HepG2 (cell line): ENCODE results near the gene RNF182. TPM values are rescaled to one million over a fixed set of nuclear protein-coding genes. Genes with fewer than 3 reads are reported as not detected.
"Not testable (repeated sequence)": the region's sequence is repeated elsewhere in the genome, so short reads cannot be mapped to it uniquely, and the experiment has no call there.

Source experiments
- ATAC-seq: fragments of 200-7000 bp; cut with Tn5 transposase; 3 replicates; pipeline ENCODE4 v1.9.1; 2020; ENCODE audit warnings: mild to moderate bottlenecking, moderate library complexity
- BruUV-seq: library from RNA; stranded (reverse); fragments of 400-500 nt; replicated peaks from 2 replicates; lab custom pipeline; 2021; lab: Mats Ljungman, UMichigan
- CTCF ChIA-PET: fragments of 300-600 bp; formaldehyde crosslinking; extraction: SDS; loops from one replicate; lab custom pipeline; 2021; ENCODE audit warnings: low total read pairs, inconsistent platforms, low intra/inter-chr PET ratio; lab: Yijun Ruan, JAX
- POLR2A ChIA-PET: fragments of 350-600 bp; sonication (Branson Sonifier 250); formaldehyde crosslinking; loops from one replicate; lab custom pipeline; 2020; ENCODE audit warnings: antibody characterized with exemption, inconsistent platforms; lab: Yijun Ruan, JAX
- DNase-seq: peaks from one replicate; pipeline ENCODE4 v3.0.0-alpha.2; 2015; ENCODE audit warnings: low spot score
- FAIRE-seq: peaks from 3 replicates; lab custom pipeline; 2011; peaks lifted over from hg19 to GRCh38; lab: Jason Lieb, UNC
- H2AFZ ChIP-seq: one replicate; pipeline ENCODE4 v1.6.1; 2011; ENCODE audit warnings: low read length, inconsistent platforms
- H3K27ac ChIP-seq: fragments of 300-600 bp; 3 replicates; pipeline ENCODE4 v1.8.0; 2011; ENCODE audit warnings: mixed run types, mild to moderate bottlenecking, mixed read lengths, low read length, inconsistent platforms; ENCODE audit not compliant: insufficient read depth; ENCODE audit errors: extremely low read length
- H3K27me3 ChIP-seq, 2 experiments: fragments of 200-600 bp in 1 of 2; 2 replicates in 1 of 2; 3 replicates in 1 of 2; pipeline versions ENCODE4 v1.6.0 to v1.8.0; 2011; ENCODE audit warnings: low read length in 2 of 2, mild to moderate bottlenecking in 2 of 2, moderate library complexity in 2 of 2, inconsistent platforms in 1 of 2; ENCODE audit not compliant: insufficient read depth in 2 of 2, control insufficient read depth in 1 of 2
- H3K36me3 ChIP-seq, 2 experiments: fragments of 200-600 bp in 1 of 2; replicated peaks in 1 of 2; 2 replicates in 1 of 2; 3 replicates in 1 of 2; pipeline versions ENCODE4 v1.5.1 to v1.8.0; 2011; ENCODE audit warnings: low read length in 2 of 2, inconsistent platforms in 1 of 2; ENCODE audit not compliant: insufficient read depth in 2 of 2, control insufficient read depth in 1 of 2
- H3K4me1 ChIP-seq: 2 replicates; pipeline ENCODE4 v1.5.1; 2012; ENCODE audit warnings: low read length, inconsistent platforms; ENCODE audit not compliant: insufficient read depth
- H3K4me2 ChIP-seq: 2 replicates; pipeline ENCODE4 v1.6.0; 2011; ENCODE audit warnings: low read depth, low read length, inconsistent platforms
- H3K4me3 ChIP-seq, 3 experiments: fragments of 200-600 bp in 1 of 3; sonication (generic), shearing (Covaris generic) in 1 of 3; replicated peaks in 1 of 3; 2 replicates each; pipeline ENCODE4 v1.5.1; 2011 to 2016; ENCODE audit warnings: low read length in 3 of 3, inconsistent platforms in 2 of 3, low read depth in 2 of 3, mild to moderate bottlenecking in 2 of 3, control low read depth in 1 of 3, mixed read lengths in 1 of 3; ENCODE audit not compliant: insufficient read depth in 1 of 3
- H3K79me2 ChIP-seq: one replicate; pipeline ENCODE4 v1.6.1; 2011; ENCODE audit warnings: low read length, inconsistent platforms; ENCODE audit not compliant: insufficient read depth
- H3K9ac ChIP-seq: 2 replicates; pipeline ENCODE4 v1.6.0; 2011; ENCODE audit warnings: mild to moderate bottlenecking, low read depth, low read length, inconsistent platforms; ENCODE audit not compliant: insufficient read depth
- H3K9me3 ChIP-seq: 2 replicates; pipeline ENCODE4 v1.5.1; 2012; ENCODE audit warnings: mild to moderate bottlenecking, low read length
- H4K20me1 ChIP-seq: 2 replicates; pipeline ENCODE4 v1.6.0; 2011; ENCODE audit warnings: inconsistent platforms, mild to moderate bottlenecking, low read length, moderate library complexity; ENCODE audit not compliant: insufficient read depth
- HHEX ChIP-seq: IDR thresholded peaks from 2 replicates; pipeline ENCODE4 v1.6.1; 2016; ENCODE audit warnings: control low read depth
- MAFF ChIP-seq: IDR thresholded peaks from 2 replicates; pipeline ENCODE4 v1.6.1; 2011; ENCODE audit warnings: low read depth, low read length, improper control_type of control experiment
- MBNL3 ChIP-seq: fragments of 250-450 bp; sonication (Bioruptor Pico); conservative IDR thresholded peaks from 2 replicates; pipeline ENCODE4 v1.8.0; 2022; ENCODE audit warnings: mild to moderate bottlenecking, inconsistent platforms
- MYNN ChIP-seq: sonication (generic); formaldehyde crosslinking; IDR thresholded peaks from 2 replicates; pipeline ENCODE4 v1.4.0; 2020; ENCODE audit warnings: mild to moderate bottlenecking, low read depth, missing genetic modification reagents
- ZNF180 ChIP-seq: sonication (generic); formaldehyde crosslinking; IDR thresholded peaks from 2 replicates; pipeline ENCODE4 v1.4.0; 2020; ENCODE audit warnings: low read depth, missing genetic modification reagents, borderline replicate concordance
- WGBS: methylation state at CpG from one replicate; pipeline ENCODE4 v1.1.6; 2017; ENCODE audit warnings: low lambda C conversion rate; 5-methylcytosine and 5-hydroxymethylcytosine counted together
- in situ Hi-C: cut with HindIII; loops from 2 replicates; pipeline ENCODE4 v1.10.0; 2017; ENCODE audit warnings: low pct_unique_long_range_greater_than_20kb; ENCODE audit not compliant: extremely low pct_ligation_motif_present
- intact Hi-C: fragments of 100-400 bp; cut with micrococcal nuclease; formaldehyde crosslinking; loops from one replicate; pipeline ENCODE4 v1.10.0; 2022; ENCODE audit not compliant: unreplicated experiment
- polyA plus RNA-seq, 8 experiments: library from polyadenylated mRNA; depleted of rRNA in 3 of 8; stranded (reverse) in 7 of 8; unstranded in 1 of 8; fragments of >200 nt; fragmentation: Illumina TruSeq in 4 of 8; extraction: Trizol in 4 of 8; gene quantifications; 2 replicates each; pipeline versions ENCODE4 v1.2.1 to v1.2.3, GENCODE V29; 2011 to 2016; ENCODE audit warnings: low read depth in 4 of 8, missing spikeins in 1 of 8, mixed read lengths in 1 of 8; ENCODE audit not compliant: insufficient read depth in 1 of 8
- total RNA-seq, 5 experiments: library from RNA; depleted of rRNA; stranded (reverse); fragments of >200 nt; fragmentation: Illumina TruSeq; extraction: Trizol; gene quantifications; 2 replicates each; pipeline ENCODE4 v1.2.3, GENCODE V29; 2016; ENCODE audit warnings: low read depth in 1 of 5
- TF ChIP-seq, protein P1 (sequence below), 2 experiments: fragments of 450-650 bp in 1 of 2; sonication (generic) in 1 of 2; formaldehyde crosslinking in 1 of 2; IDR thresholded peaks; 2 replicates each; pipeline versions ENCODE4 v1.6.1 to v1.8.0; 2016 to 2022; ENCODE audit warnings: antibody characterized with exemption in 1 of 2, mild to moderate bottlenecking in 1 of 2, missing genetic modification reagents in 1 of 2

The RNF182 gene
- total and polyA plus RNA-seq, 2 of the 13 experiments (the other 11 are each of a cell fraction or from before 2014, with no cell fraction given), result not detected

- TF ChIP-seq, protein P1, sequence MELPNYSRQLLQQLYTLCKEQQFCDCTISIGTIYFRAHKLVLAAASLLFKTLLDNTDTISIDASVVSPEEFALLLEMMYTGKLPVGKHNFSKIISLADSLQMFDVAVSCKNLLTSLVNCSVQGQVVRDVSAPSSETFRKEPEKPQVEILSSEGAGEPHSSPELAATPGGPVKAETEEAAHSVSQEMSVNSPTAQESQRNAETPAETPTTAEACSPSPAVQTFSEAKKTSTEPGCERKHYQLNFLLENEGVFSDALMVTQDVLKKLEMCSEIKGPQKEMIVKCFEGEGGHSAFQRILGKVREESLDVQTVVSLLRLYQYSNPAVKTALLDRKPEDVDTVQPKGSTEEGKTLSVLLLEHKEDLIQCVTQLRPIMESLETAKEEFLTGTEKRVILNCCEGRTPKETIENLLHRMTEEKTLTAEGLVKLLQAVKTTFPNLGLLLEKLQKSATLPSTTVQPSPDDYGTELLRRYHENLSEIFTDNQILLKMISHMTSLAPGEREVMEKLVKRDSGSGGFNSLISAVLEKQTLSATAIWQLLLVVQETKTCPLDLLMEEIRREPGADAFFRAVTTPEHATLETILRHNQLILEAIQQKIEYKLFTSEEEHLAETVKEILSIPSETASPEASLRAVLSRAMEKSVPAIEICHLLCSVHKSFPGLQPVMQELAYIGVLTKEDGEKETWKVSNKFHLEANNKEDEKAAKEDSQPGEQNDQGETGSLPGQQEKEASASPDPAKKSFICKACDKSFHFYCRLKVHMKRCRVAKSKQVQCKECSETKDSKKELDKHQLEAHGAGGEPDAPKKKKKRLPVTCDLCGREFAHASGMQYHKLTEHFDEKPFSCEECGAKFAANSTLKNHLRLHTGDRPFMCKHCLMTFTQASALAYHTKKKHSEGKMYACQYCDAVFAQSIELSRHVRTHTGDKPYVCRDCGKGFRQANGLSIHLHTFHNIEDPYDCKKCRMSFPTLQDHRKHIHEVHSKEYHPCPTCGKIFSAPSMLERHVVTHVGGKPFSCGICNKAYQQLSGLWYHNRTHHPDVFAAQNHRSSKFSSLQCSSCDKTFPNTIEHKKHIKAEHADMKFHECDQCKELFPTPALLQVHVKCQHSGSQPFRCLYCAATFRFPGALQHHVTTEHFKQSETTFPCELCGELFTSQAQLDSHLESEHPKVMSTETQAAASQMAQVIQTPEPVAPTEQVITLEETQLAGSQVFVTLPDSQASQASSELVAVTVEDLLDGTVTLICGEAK (IDR thresholded peaks at IDR 0.05), result no peak
- TF ChIP-seq, protein P1 (CRISPR knock-in tag; IDR thresholded peaks at IDR 0.05), result no peak
- TF ChIP-seq HHEX (CRISPR knock-in tag), result no peak
- peak; percentile 94 for TF ChIP-seq MAFF
- no peak for TF ChIP-seq ZNF180 (CRISPR knock-in tag)
- TF ChIP-seq MBNL3, result no peak
- TF ChIP-seq MYNN (CRISPR knock-in tag), result no peak
These were observed 10.6 kb downstream of the RNF182 start (continued) for GRCh38 chr6:13935190-13935880.

DNA sequence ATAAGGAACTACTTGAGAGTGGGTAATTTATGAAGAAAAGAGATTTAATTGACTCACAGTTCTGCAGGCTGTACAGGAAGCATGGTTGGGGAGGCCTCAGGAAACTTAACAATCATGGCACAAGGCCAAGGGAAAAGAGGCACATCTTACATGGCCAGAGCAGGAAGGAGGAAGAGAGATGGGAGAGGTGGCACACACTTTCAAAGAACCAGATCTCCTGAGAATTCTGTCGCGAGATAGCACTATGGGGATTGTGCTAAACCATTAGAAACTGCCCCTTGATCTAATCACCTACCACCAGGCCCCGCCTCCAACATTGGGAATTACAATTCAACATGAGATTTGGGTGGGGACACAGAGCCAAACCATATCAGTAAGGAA, 11.1 kb downstream of the RNF182 start:
- DNase-seq, H3K9me3 ChIP-seq, ATAC-seq, intact Hi-C loops, H3K4me3 ChIP-seq, H3K79me2 ChIP-seq, H3K4me1 ChIP-seq, POLR2A ChIA-PET, H3K4me2 ChIP-seq, H3K36me3 ChIP-seq, CTCF ChIA-PET, FAIRE-seq, H4K20me1 ChIP-seq, H3K27me3 ChIP-seq, BruUV-seq, H3K9ac ChIP-seq, H3K27ac ChIP-seq, H2AFZ ChIP-seq, in situ Hi-C loops: not testable (repeated sequence)
- 45% methylated on average over 3 of the region's 3 CpGs for WGBS
